ENCODE data around the gene YWHAQ. TPM values are rescaled to one million over a fixed set of nuclear protein-coding genes. Genes with fewer than 3 reads are reported as not detected.
A peak's percentile ranks its signal among the peaks of the same experiment; 100 is the strongest.
"Not testable (repeated sequence)": the region's sequence is repeated elsewhere in the genome, so short reads cannot be mapped to it uniquely, and the experiment has no call there.

The YWHAQ gene
- total and polyA plus RNA-seq, 3 experiments from 2014 or later: 358 to 565 (median 560) TPM

GRCh38 chr2:9596621-9597311 is 34.0 kb downstream of the YWHAQ start:
- ChIA-PET CTCF (interaction anchor here (0.9 to 1.8 kb wide), 2 partner anchors 33 to 217 kb away, joined by 3 to 5 read pairs; partner anchors contain the start of gene YWHAQ), POLR2A (interaction anchor here (0.5 to 1.4 kb wide), 5 partner anchors 11 to 157 kb away, joined by 3 to 4 read pairs (median 3); no protein-coding TSS in a partner anchor)
- peak overlapping the region; percentile 11 for H3K4me3 ChIP-seq (ENCODE audit: low read length)
- H3K4me1 Mint-ChIP-seq: peaks cover 48 to 69% (median 65%) of the 10 kb centered on the region in 3 donors
- peaks cover 27% of the 10 kb centered on the region for H3K4me1 ChIP-seq (ENCODE audit: insufficient read depth, low read length)
- H3K9me3 Mint-ChIP-seq: peaks cover 0 to 12% (median 10%) of the 10 kb centered on the region in 5 donors
- no peaks in the 10 kb centered on the region for H3K36me3 ChIP-seq (ENCODE audit: insufficient read depth, low read length)
- peaks cover 18 to 46% (median 26%) of the 10 kb centered on the region in 3 donors for H3K36me3 Mint-ChIP-seq
- peak overlapping the region; percentile 67 to 90 (median 78) for H3K4me3 Mint-ChIP-seq
- peak overlapping the region; percentile 34 to 91 (median 78) for H3K27ac Mint-ChIP-seq
- H3K27ac ChIP-seq (ENCODE audit: low read depth, low read length): peak overlapping the region; percentile 29
- no peaks in the 10 kb centered on the region for H3K27me3 Mint-ChIP-seq
- H3K27me3 ChIP-seq (ENCODE audit: insufficient read depth, low read length, poor library complexity, severe bottlenecking): no peaks in the 10 kb centered on the region
- no peaks in the 10 kb centered on the region for H3K9me3 ChIP-seq (ENCODE audit: low read length)
- DNase-seq: no peak

- H3K4me1 Mint-ChIP-seq: peaks cover 54 to 79% (median 75%) of the 10 kb centered on the region in 3 donors
- peak overlapping the region in 6 of 7 donors; percentile 24 to 84 (median 76) for H3K4me3 Mint-ChIP-seq
- H3K27ac ChIP-seq (ENCODE audit: low read depth, low read length): peak overlapping the region; percentile 29
- H3K27me3 Mint-ChIP-seq: no peaks in the 10 kb centered on the region
- H3K36me3 ChIP-seq (ENCODE audit: insufficient read depth, low read length): no peaks in the 10 kb centered on the region
- H3K9me3 Mint-ChIP-seq: peaks cover 0 to 12% (median 10%) of the 10 kb centered on the region in 5 donors
- no peak for DNase-seq
- H3K27me3 ChIP-seq (ENCODE audit: insufficient read depth, low read length, poor library complexity, severe bottlenecking): no peaks in the 10 kb centered on the region
- H3K9me3 ChIP-seq (ENCODE audit: low read length): no peaks in the 10 kb centered on the region
- peaks cover 21 to 48% (median 26%) of the 10 kb centered on the region in 3 donors for H3K36me3 Mint-ChIP-seq
- peaks cover 27% of the 10 kb centered on the region for H3K4me1 ChIP-seq (ENCODE audit: insufficient read depth, low read length)
- CTCF ChIA-PET: interaction anchor here (1.8 kb wide), 1 partner anchor 34 kb away, joined by 5 read pairs; the partner anchor contains the start of gene YWHAQ
- peak overlapping the region; percentile 38 to 91 (median 70) for H3K27ac Mint-ChIP-seq
- H3K4me3 ChIP-seq (ENCODE audit: low read length): no peak overlapping the region
- POLR2A ChIA-PET: interaction anchor here (0.5 to 1.4 kb wide), 5 partner anchors 22 to 244 kb away, joined by 3 read pairs; no protein-coding TSS in a partner anchor
Observed at GRCh38 chr2:9595746-9596145, 35.1 kb downstream of the YWHAQ start.

- H3K4me1 Mint-ChIP-seq: peaks cover 56 to 82% (median 76%) of the 10 kb centered on the region in 3 donors
- not testable (repeated sequence) for H3K4me3 ChIP-seq (ENCODE audit: low read length); DNase-seq; H3K9me3 ChIP-seq (ENCODE audit: low read length); H3K4me3 Mint-ChIP-seq; H3K27ac ChIP-seq (ENCODE audit: low read depth, low read length); H3K27me3 Mint-ChIP-seq; H3K36me3 ChIP-seq (ENCODE audit: insufficient read depth, low read length); H3K27me3 ChIP-seq (ENCODE audit: insufficient read depth, low read length, poor library complexity, severe bottlenecking)
- peaks cover 21 to 48% (median 21%) of the 10 kb centered on the region in 3 donors for H3K36me3 Mint-ChIP-seq
- peaks cover 27% of the 10 kb centered on the region for H3K4me1 ChIP-seq (ENCODE audit: insufficient read depth, low read length)
- peaks cover 0 to 12% (median 10%) of the 10 kb centered on the region in 5 donors for H3K9me3 Mint-ChIP-seq
- peak overlapping the region in 3 of 8 donors; percentile 63 to 91 (median 85) for H3K27ac Mint-ChIP-seq
- ChIA-PET POLR2A (interaction anchor here (1.1 kb wide), 1 partner anchor 39 kb away, joined by 3 read pairs; no protein-coding TSS in a partner anchor), CTCF (interaction anchor here (0.6 to 1.8 kb wide), 2 partner anchors 30 to 35 kb away, joined by 3 to 5 read pairs; partner anchors contain the start of gene YWHAQ)
Observed at GRCh38 chr2:9595256-9595655, 35.5 kb downstream of the YWHAQ start.

GRCh38 chr2:9594366-9595054 is 36.3 kb downstream of the YWHAQ start:
- Histone ChIP-seq H3K36me3 (ENCODE audit: insufficient read depth, low read length) (peaks cover 7% of the 10 kb centered on the region), H3K9me3 (ENCODE audit: low read length) (no peaks in the 10 kb centered on the region), H3K27me3 (ENCODE audit: insufficient read depth, low read length, poor library complexity, severe bottlenecking) (no peaks in the 10 kb centered on the region), H3K4me3 (ENCODE audit: low read length) (no peak overlapping the region), H3K27ac (ENCODE audit: low read depth, low read length) (no peak overlapping the region), H3K4me1 (ENCODE audit: insufficient read depth, low read length) (peaks cover 27% of the 10 kb centered on the region)
- POLR2A ChIA-PET: interaction anchor here (1.1 kb wide), 1 partner anchor 38 kb away, joined by 3 read pairs; no protein-coding TSS in a partner anchor
- peaks cover 55 to 80% (median 70%) of the 10 kb centered on the region in 3 donors for H3K4me1 Mint-ChIP-seq
- H3K27me3 Mint-ChIP-seq: no peaks in the 10 kb centered on the region
- CTCF ChIA-PET: interaction anchor here (0.6 to 0.9 kb wide), 2 partner anchors 31 to 109 kb away, joined by 3 read pairs; no protein-coding TSS in a partner anchor
- H3K4me3 Mint-ChIP-seq: peak overlapping the region in 5 of 7 donors; percentile 2 to 75 (median 9)
- peaks cover 0 to 6% (median 3%) of the 10 kb centered on the region in 5 donors for H3K9me3 Mint-ChIP-seq
- H3K36me3 Mint-ChIP-seq: peaks cover 14 to 47% (median 18%) of the 10 kb centered on the region in 3 donors
- H3K27ac Mint-ChIP-seq: peak overlapping the region; percentile 12 to 67 (median 54)
- no peak for DNase-seq

GRCh38 chr2:9593925-9594324 is 36.9 kb downstream of the YWHAQ start:
- no peak for DNase-seq
- ChIA-PET POLR2A (no interaction called here), CTCF (interaction anchor here (0.9 kb wide), 1 partner anchor 109 kb away, joined by 3 read pairs; no protein-coding TSS in a partner anchor)
- no peaks in the 10 kb centered on the region for H3K27me3 ChIP-seq (ENCODE audit: insufficient read depth, low read length, poor library complexity, severe bottlenecking)
- Mint-ChIP-seq H3K9me3 (no peaks in the 10 kb centered on the region), H3K27ac (peak overlapping the region in 4 of 8 donors; percentile 12 to 75 (median 50)), H3K36me3 (peaks cover 8 to 42% (median 12%) of the 10 kb centered on the region in 3 donors), H3K4me3 (peak overlapping the region in 3 of 7 donors; percentile 12 to 28 (median 15)), H3K27me3 (no peaks in the 10 kb centered on the region), H3K4me1 (peaks cover 51 to 75% (median 64%) of the 10 kb centered on the region in 3 donors)
- no peak overlapping the region for H3K4me3 ChIP-seq (ENCODE audit: low read length)
- no peak overlapping the region for H3K27ac ChIP-seq (ENCODE audit: low read depth, low read length)
- peaks cover 7% of the 10 kb centered on the region for H3K36me3 ChIP-seq (ENCODE audit: insufficient read depth, low read length)
- peaks cover 27% of the 10 kb centered on the region for H3K4me1 ChIP-seq (ENCODE audit: insufficient read depth, low read length)
- no peaks in the 10 kb centered on the region for H3K9me3 ChIP-seq (ENCODE audit: low read length)

- H3K9me3 Mint-ChIP-seq: no peaks in the 10 kb centered on the region
- DNase-seq: no peak
- H3K27ac Mint-ChIP-seq: peak overlapping the region in 4 of 8 donors; percentile 48 to 83 (median 60)
- Histone ChIP-seq H3K4me3 (ENCODE audit: low read length) (no peak overlapping the region), H3K4me1 (ENCODE audit: insufficient read depth, low read length) (peaks cover 27% of the 10 kb centered on the region), H3K9me3 (ENCODE audit: low read length) (no peaks in the 10 kb centered on the region), H3K27me3 (ENCODE audit: insufficient read depth, low read length, poor library complexity, severe bottlenecking) (no peaks in the 10 kb centered on the region), H3K27ac (ENCODE audit: low read depth, low read length) (no peak overlapping the region), H3K36me3 (ENCODE audit: insufficient read depth, low read length) (peaks cover 8% of the 10 kb centered on the region)
- CTCF ChIA-PET: no interaction called here
- peaks cover 42 to 66% (median 56%) of the 10 kb centered on the region in 3 donors for H3K4me1 Mint-ChIP-seq
- no peaks in the 10 kb centered on the region for H3K27me3 Mint-ChIP-seq
- H3K4me3 Mint-ChIP-seq: peak overlapping the region in 1 of 7 donors; percentile 16
- POLR2A ChIA-PET: interaction anchor here (1.4 kb wide), 1 partner anchor 38 kb away, joined by 4 read pairs; the partner anchor contains the start of gene YWHAQ
- peaks cover 0 to 39% (median 12%) of the 10 kb centered on the region in 3 donors for H3K36me3 Mint-ChIP-seq
Observed at GRCh38 chr2:9592699-9593098, 38.1 kb downstream of the YWHAQ start.

GRCh38 chr2:9590641-9591040 is 40.2 kb downstream of the YWHAQ start:
- Mint-ChIP-seq H3K9me3 (no peaks in the 10 kb centered on the region), H3K27me3 (no peaks in the 10 kb centered on the region), H3K36me3 (peaks cover 0 to 54% (median 22%) of the 10 kb centered on the region in 3 donors), H3K4me1 (peaks cover 33 to 58% (median 42%) of the 10 kb centered on the region in 3 donors), H3K27ac (peak overlapping the region in 7 of 8 donors; percentile 0 to 66 (median 42)), H3K4me3 (no peak overlapping the region)
- Histone ChIP-seq H3K4me1 (ENCODE audit: insufficient read depth, low read length) (peaks cover 13% of the 10 kb centered on the region), H3K27me3 (ENCODE audit: insufficient read depth, low read length, poor library complexity, severe bottlenecking) (no peaks in the 10 kb centered on the region), H3K4me3 (ENCODE audit: low read length) (no peak overlapping the region), H3K27ac (ENCODE audit: low read depth, low read length) (no peak overlapping the region), H3K36me3 (ENCODE audit: insufficient read depth, low read length) (peaks cover 22% of the 10 kb centered on the region), H3K9me3 (ENCODE audit: low read length) (no peaks in the 10 kb centered on the region)
- POLR2A ChIA-PET: interaction anchor here (0.6 kb wide), 1 partner anchor 12 kb away, joined by 4 read pairs; no protein-coding TSS in a partner anchor
- CTCF ChIA-PET: no interaction called here
- DNase-seq: no peak

Measured in CD8-positive, alpha-beta memory T cell (primary cell).